Body of pancreas (tissue), 4 donors: ENCODE results near the gene BRAF. TPM values are rescaled to one million over a fixed set of nuclear protein-coding genes. Genes with fewer than 3 reads are reported as not detected.

ENCODE experiments used
- ATAC-seq: fragments of 150-250 bp; one replicate; pipeline ENCODE4 v1.9.1; 2016
- DNase-seq, 4 donors: peaks; one replicate each; pipeline ENCODE4 v3.0.0-alpha.2; 2019
- H3K27ac ChIP-seq, 4 donors: fragments of 200-600 bp; sonication (generic); 1 replicate in 3 of 4; 2 replicates in 1 of 4; pipeline versions ENCODE4 v1.5.1 to v1.6.1; 2016 to 2019; ENCODE audit warnings: mild to moderate bottlenecking in 1 of 4, mixed read lengths in 1 of 4, moderate library complexity in 1 of 4
- H3K27me3 ChIP-seq, 2 donors: fragments of 200-600 bp; sonication (generic); one replicate each; pipeline ENCODE4 v1.6.0; 2016; ENCODE audit warnings: mild to moderate bottlenecking in 1 of 2
- H3K36me3 ChIP-seq, 2 donors: fragments of 200-600 bp; sonication (generic); replicated peaks in 1 of 2; 2 replicates each; pipeline ENCODE4 v1.5.1; 2016; ENCODE audit warnings: low read depth in 2 of 2; ENCODE audit not compliant: insufficient read depth in 1 of 2
- H3K4me1 ChIP-seq: fragments of 200-600 bp; sonication (generic); one replicate; pipeline ENCODE4 v1.6.0; 2016
- H3K4me3 ChIP-seq, 2 donors: fragments of 200-600 bp; sonication (generic); 1 replicate in 1 of 2; 2 replicates in 1 of 2; pipeline ENCODE4 v1.5.1; 2016 to 2019
- H3K9me3 ChIP-seq, 3 donors: fragments of 200-600 bp; sonication (generic); 1 replicate in 2 of 3; 2 replicates in 1 of 3; pipeline ENCODE4 v1.5.1; 2016
- POLR2A ChIP-seq, 3 donors: fragments of 450-650 bp; IDR thresholded peaks; one replicate each; pipeline ENCODE4 v1.6.1; 2016; ENCODE audit warnings: antibody characterized with exemption in 3 of 3, mild to moderate bottlenecking in 2 of 3
- WGBS, 2 donors: methylation state at CpG; one replicate each; pipeline ENCODE4 v1.1.5; 2017; 5-methylcytosine and 5-hydroxymethylcytosine counted together
- intact Hi-C: fragments of 100-400 bp; cut with DNase I; formaldehyde crosslinking; loops from one replicate; pipeline ENCODE4 v1.15.1; 2023
- total RNA-seq, 2 donors: library from RNA; depleted of rRNA; stranded (reverse); fragments of >200 nt; gene quantifications; one replicate each; pipeline ENCODE4 v1.1.0, GENCODE V29; 2016
- TF ChIP-seq, protein P1 (sequence below), 7 experiments: fragments of 450-650 bp in 4 of 7; fragments of 200-600 bp in 3 of 7; sonication (generic) in 3 of 7; IDR thresholded peaks; one replicate each; pipeline ENCODE4 v1.5.1; 2016 to 2019; ENCODE audit warnings: antibody characterized with exemption in 7 of 7

The BRAF gene
- total RNA-seq, 2 donors from 2014 or later, result 41.9 to 51.1 TPM

DNA sequence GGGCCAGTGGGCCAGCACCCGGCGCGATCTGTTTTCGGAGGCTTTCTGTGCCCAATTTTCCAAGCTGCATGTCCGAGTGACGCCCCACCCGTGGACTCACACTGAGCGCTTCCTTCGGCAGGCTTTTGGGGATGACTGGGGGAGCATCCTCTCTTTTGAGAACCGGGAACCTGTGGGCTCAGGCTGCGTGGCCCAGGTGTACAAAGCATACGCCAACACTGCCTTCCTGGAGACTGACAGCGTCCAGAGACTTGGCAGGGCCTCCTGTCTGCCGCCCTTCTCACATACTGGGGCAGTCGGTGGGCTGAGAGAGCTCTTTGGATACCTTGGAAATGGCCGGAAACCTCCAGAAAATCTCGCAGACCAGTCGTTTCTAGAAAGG, 251.0 kb downstream of the BRAF start:
- Histone ChIP-seq H3K27me3 (no peaks in the 10 kb centered on the region), H3K36me3 (no peaks in the 10 kb centered on the region), H3K27ac (peak overlapping the region; percentile 64 to 89 (median 81)), H3K4me3 (no peak overlapping the region), H3K9me3 (no peaks in the 10 kb centered on the region), H3K4me1 (peaks cover 25% of the 10 kb centered on the region)
- no peak for TF ChIP-seq POLR2A (IDR thresholded peaks at IDR 0.05)
- TF ChIP-seq, protein P1, sequence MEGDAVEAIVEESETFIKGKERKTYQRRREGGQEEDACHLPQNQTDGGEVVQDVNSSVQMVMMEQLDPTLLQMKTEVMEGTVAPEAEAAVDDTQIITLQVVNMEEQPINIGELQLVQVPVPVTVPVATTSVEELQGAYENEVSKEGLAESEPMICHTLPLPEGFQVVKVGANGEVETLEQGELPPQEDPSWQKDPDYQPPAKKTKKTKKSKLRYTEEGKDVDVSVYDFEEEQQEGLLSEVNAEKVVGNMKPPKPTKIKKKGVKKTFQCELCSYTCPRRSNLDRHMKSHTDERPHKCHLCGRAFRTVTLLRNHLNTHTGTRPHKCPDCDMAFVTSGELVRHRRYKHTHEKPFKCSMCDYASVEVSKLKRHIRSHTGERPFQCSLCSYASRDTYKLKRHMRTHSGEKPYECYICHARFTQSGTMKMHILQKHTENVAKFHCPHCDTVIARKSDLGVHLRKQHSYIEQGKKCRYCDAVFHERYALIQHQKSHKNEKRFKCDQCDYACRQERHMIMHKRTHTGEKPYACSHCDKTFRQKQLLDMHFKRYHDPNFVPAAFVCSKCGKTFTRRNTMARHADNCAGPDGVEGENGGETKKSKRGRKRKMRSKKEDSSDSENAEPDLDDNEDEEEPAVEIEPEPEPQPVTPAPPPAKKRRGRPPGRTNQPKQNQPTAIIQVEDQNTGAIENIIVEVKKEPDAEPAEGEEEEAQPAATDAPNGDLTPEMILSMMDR (IDR thresholded peaks at IDR 0.05), result no peak
- DNase-seq, result peak in 3 of 4 donors; percentile 30 to 55 (median 50)
- ATAC-seq, result peak; percentile 15
- 22 to 30% methylated on average over 11 to 18 of the region's 18 CpGs for WGBS, 2 donors
- intact Hi-C loops, result no loop called here

- TF ChIP-seq, protein P1 (IDR thresholded peaks at IDR 0.05), result no peak
- TF ChIP-seq POLR2A (IDR thresholded peaks at IDR 0.05), result peak; percentile 34 to 69 (median 65)
- H3K9me3 ChIP-seq, result no peaks in the 10 kb centered on the region
- intact Hi-C loops, result no loop called here
- peaks cover 25% of the 10 kb centered on the region for H3K4me1 ChIP-seq
- WGBS, 2 donors, result 0% methylated on average over 1 to 64 of the region's 72 CpGs
- H3K27me3 ChIP-seq, result no peaks in the 10 kb centered on the region
- DNase-seq, result peak; percentile 63 to 78 (median 76)
- peak overlapping the region; percentile 64 to 89 (median 81) for H3K27ac ChIP-seq
- no peaks in the 10 kb centered on the region for H3K36me3 ChIP-seq
- peak; percentile 72 for ATAC-seq
- H3K4me3 ChIP-seq, result peak overlapping the region; percentile 1 to 28
These were observed 251.5 kb downstream of the BRAF start for GRCh38 chr7:140673063-140673773.

DNA sequence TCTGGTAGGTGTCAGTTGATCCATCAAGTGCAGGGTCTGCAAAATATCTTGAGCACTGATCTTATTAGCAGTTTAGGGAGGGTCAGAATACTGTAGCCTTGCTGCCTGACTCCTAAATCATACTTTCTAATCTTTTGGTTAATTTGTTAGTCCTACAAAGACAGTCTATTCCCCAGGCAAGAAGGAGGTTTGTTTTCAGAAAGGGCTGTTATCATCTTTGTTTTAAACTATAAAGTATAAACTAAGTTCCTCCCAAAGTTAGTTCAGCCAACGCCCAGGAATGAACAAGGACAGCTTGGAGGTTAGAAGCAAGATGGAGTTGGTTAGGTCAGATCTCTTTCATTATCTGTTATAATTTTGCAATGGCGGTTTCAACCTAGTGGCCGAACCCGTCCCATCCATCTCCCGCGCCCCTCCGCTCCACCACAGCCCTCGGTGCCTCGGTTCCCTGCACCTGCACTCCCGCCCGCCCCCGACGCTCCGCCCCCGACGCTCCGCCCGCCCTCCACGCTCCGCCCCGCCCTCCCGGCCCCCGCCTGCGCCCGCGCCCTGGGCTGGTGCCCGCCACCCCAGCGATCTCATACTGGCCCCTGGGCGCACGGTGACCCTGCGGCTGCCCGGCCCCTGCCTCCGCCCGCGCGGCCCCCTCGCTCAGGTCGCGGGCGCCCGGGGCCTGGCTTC, 252.2 kb downstream of the BRAF start, which contains the start of gene ADCK2:
Gene ADCK2 (plus strand): TSS at position 564 of the 681 bp plus-strand sequence. CDS start 386 bp downstream, outside the sequence.
- no peaks in the 10 kb centered on the region for H3K27me3 ChIP-seq
- no peaks in the 10 kb centered on the region for H3K9me3 ChIP-seq
- H3K4me3 ChIP-seq, result peak within 1 kb of the TSS; percentile 1 to 28
- H3K4me1 ChIP-seq, result peaks cover 25% of the 10 kb centered on the region
- peak within 1 kb of the TSS; percentile 64 to 89 (median 81) for H3K27ac ChIP-seq
- WGBS, 2 donors, result 1 to 2% methylated on average over 9 to 11 of the region's 41 CpGs
- ATAC-seq (peak; percentile 86), DNase-seq (peak; percentile 53 to 79 (median 64))
- intact Hi-C loops, result no loop called here
- no peaks in the 10 kb centered on the region for H3K36me3 ChIP-seq
- TF ChIP-seq POLR2A (IDR thresholded peaks at IDR 0.05), result no peak
- TF ChIP-seq, protein P1 (IDR thresholded peaks at IDR 0.05), result no peak

- H3K36me3 ChIP-seq, result no peaks in the 10 kb centered on the region
- intact Hi-C loops, result no loop called here
- WGBS, 2 donors, result 68 to 76% methylated on average over 8 to 15 of the region's 15 CpGs
- no peak overlapping the region for H3K4me3 ChIP-seq
- no peak overlapping the region for H3K27ac ChIP-seq
- TF ChIP-seq POLR2A (IDR thresholded peaks at IDR 0.05), result no peak
- TF ChIP-seq, protein P1 (IDR thresholded peaks at IDR 0.05), result no peak
- DNase-seq, result no peak
- H3K27me3 ChIP-seq, result no peaks in the 10 kb centered on the region
- H3K9me3 ChIP-seq, result no peaks in the 10 kb centered on the region
- peaks cover 25% of the 10 kb centered on the region for H3K4me1 ChIP-seq
- ATAC-seq, result no peak
These were observed 252.8 kb downstream of the BRAF start for GRCh38 chr7:140671966-140672365.
